ENCODE measurements around the gene BRD2.

DNA sequence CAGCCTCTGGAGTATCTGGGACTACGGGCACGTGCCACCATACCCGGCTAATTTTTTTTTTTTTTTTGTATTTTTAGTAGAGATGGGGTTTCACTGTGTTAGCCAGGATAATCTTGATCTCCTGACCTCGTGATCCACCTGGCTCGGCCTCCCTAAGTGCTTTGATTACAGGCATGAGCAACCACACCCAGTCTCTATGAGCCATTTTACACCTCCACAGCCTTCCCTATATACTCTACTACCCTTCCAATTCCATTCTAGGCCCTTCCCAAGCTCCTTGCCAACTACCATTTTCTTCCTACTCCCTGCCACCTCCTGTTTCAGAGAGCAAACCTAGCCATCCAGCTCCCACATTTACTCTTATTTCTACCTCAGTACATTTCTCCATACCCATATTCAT is 7.8 kb upstream of the BRD2 start:
- TF ChIP-seq POLR2A (IDR thresholded peaks at IDR 0.05) = no peak
- TF ChIP-seq, protein P1, sequence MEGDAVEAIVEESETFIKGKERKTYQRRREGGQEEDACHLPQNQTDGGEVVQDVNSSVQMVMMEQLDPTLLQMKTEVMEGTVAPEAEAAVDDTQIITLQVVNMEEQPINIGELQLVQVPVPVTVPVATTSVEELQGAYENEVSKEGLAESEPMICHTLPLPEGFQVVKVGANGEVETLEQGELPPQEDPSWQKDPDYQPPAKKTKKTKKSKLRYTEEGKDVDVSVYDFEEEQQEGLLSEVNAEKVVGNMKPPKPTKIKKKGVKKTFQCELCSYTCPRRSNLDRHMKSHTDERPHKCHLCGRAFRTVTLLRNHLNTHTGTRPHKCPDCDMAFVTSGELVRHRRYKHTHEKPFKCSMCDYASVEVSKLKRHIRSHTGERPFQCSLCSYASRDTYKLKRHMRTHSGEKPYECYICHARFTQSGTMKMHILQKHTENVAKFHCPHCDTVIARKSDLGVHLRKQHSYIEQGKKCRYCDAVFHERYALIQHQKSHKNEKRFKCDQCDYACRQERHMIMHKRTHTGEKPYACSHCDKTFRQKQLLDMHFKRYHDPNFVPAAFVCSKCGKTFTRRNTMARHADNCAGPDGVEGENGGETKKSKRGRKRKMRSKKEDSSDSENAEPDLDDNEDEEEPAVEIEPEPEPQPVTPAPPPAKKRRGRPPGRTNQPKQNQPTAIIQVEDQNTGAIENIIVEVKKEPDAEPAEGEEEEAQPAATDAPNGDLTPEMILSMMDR (IDR thresholded peaks at IDR 0.05) = no peak
